ENCODE data around the gene RBM33.

Gene RBM33

GRCh38 chr7:155603858-155604503, 40.5 kb upstream of the RBM33 start (continued):
- no peak for TF ChIP-seq MYNN (tag by site-specific recombination; IDR thresholded peaks at IDR 0.05; ENCODE audit: borderline replicate concordance)
- no peak for TF ChIP-seq ZEB2 (tag by site-specific recombination; IDR thresholded peaks at IDR 0.05)
- no peak for TF ChIP-seq SALL2 (tag by site-specific recombination; IDR thresholded peaks at IDR 0.05; ENCODE audit: borderline replicate concordance)
- TF ChIP-seq ZNF341 (tag by site-specific recombination; IDR thresholded peaks at IDR 0.05; ENCODE audit: low read depth), result no peak
- no peak for TF ChIP-seq ZNF211 (tag by site-specific recombination; IDR thresholded peaks at IDR 0.05; ENCODE audit: low read depth)
- no peak for TF ChIP-seq ZNF501 (tag by site-specific recombination; IDR thresholded peaks at IDR 0.05)
- TF ChIP-seq ZNF747 (tag by site-specific recombination; IDR thresholded peaks at IDR 0.05), result no peak
- no peak for TF ChIP-seq ZNF529 (tag by site-specific recombination; IDR thresholded peaks at IDR 0.05; ENCODE audit: insufficient replicate concordance)
- no peak for TF ChIP-seq ZNF292 (tag by site-specific recombination; IDR thresholded peaks at IDR 0.05; ENCODE audit: borderline replicate concordance, low read depth)
- TF ChIP-seq GLIS1 (tag by site-specific recombination; IDR thresholded peaks at IDR 0.05), result no peak
- no peak for TF ChIP-seq ZBTB8A (tag by site-specific recombination; IDR thresholded peaks at IDR 0.05)

DNA sequence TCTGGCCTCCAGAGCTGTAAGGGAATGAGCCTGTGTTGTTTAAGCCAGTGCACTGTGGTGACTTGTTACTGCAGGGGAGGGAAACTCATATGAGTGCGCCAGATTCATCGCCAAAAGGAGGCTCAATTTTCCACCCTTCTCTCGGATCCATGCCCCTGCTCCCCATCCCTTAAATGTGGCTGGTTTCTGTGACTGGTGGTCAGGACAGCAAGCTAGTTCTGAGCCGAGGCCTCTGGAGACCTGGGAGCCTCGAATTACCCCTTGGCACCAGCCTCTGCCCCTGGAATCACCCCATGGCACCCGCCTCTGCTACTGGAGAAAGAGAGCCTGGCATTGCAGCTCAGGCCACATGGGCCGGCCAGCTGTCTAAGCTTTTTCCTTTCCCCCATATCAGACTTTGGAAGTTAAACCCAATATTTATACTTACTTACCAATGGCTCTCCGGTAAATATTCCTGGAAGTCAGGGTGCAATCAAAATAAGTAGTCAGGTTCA, 39.9 kb upstream of the RBM33 start:
- POLR2A ChIA-PET, result no interaction called here
- H3K4me3 ChIP-seq (ENCODE audit: low read depth, low read length), result no peak overlapping the region
- H3K27ac ChIP-seq (ENCODE audit: extremely low read depth, low read depth, low read length), result no peak overlapping the region
- no peaks in the 10 kb centered on the region for H3K9me3 ChIP-seq (ENCODE audit: control insufficient read depth, insufficient read depth, low read depth, low read length)
- no peaks in the 10 kb centered on the region for H3K4me1 ChIP-seq (ENCODE audit: control insufficient read depth, insufficient read depth, low read length)
- TF ChIP-seq ZFP69B (tag by site-specific recombination; IDR thresholded peaks at IDR 0.05), result no peak
- no peak for TF ChIP-seq GLI2 (tag by site-specific recombination; IDR thresholded peaks at IDR 0.05; ENCODE audit: borderline replicate concordance, low read depth)
- TF ChIP-seq ZNF768 (tag by site-specific recombination; IDR thresholded peaks at IDR 0.05), result no peak
- TF ChIP-seq ZNF335 (tag by site-specific recombination; conservative IDR thresholded peaks at IDR 0.05), result no peak
- TF ChIP-seq SP3 (tag by site-specific recombination; IDR thresholded peaks at IDR 0.05), result no peak
- no peak for TF ChIP-seq KLF7 (tag by site-specific recombination; IDR thresholded peaks at IDR 0.05; ENCODE audit: borderline replicate concordance)
- TF ChIP-seq ZNF600 (tag by site-specific recombination; IDR thresholded peaks at IDR 0.05), result no peak
- no peak for TF ChIP-seq SP2 (tag by site-specific recombination; IDR thresholded peaks at IDR 0.05)
- TF ChIP-seq ZBTB48 (tag by site-specific recombination; IDR thresholded peaks at IDR 0.05), result no peak
- no peak for TF ChIP-seq EGR2 (tag by site-specific recombination; IDR thresholded peaks at IDR 0.05; ENCODE audit: low read depth)
- no peak for TF ChIP-seq ZNF621 (tag by site-specific recombination; IDR thresholded peaks at IDR 0.05)
- no peak for TF ChIP-seq ZNF148 (tag by site-specific recombination; IDR thresholded peaks at IDR 0.05; ENCODE audit: borderline replicate concordance)
- no peak for TF ChIP-seq BCL11A (tag by site-specific recombination; IDR thresholded peaks at IDR 0.05; ENCODE audit: low read depth)
- TF ChIP-seq ZNF24 (tag by site-specific recombination; IDR thresholded peaks at IDR 0.05), result no peak
- no peak for TF ChIP-seq HOXC10 (CRISPR knock-in tag; IDR thresholded peaks at IDR 0.05)
- no peak for TF ChIP-seq ZNF747 (tag by site-specific recombination; IDR thresholded peaks at IDR 0.05)
- H3K36me3 ChIP-seq (ENCODE audit: control insufficient read depth in 2 of 2, insufficient read depth in 1 of 2, low read length in 2 of 2), result no peaks in the 10 kb centered on the region
- CTCF ChIA-PET, result interaction anchor here (0.6 to 2.0 kb wide), 4 partner anchors 9 to 601 kb away, joined by 3 to 9 read pairs (median 3); no protein-coding TSS in a partner anchor
